HG03558 (cell line): Measurements from ENCODE around the gene IPO7.

ENCODE experiments used
- ATAC-seq: cut with Tn5 transposase; IDR thresholded peaks from one replicate; pipeline ENCODE4 v1.9.1; 2021; ENCODE audit warnings: moderate number of reproducible peaks; ENCODE audit not compliant: unreplicated experiment; ENCODE audit errors: extremely low read depth

Gene IPO7

GRCh38 chr11:9489080-9489765, 104.8 kb downstream of the IPO7 start:
- no peak for ATAC-seq

- no peak for ATAC-seq
Observed at GRCh38 chr11:9490376-9490775, 105.9 kb downstream of the IPO7 start.

- ATAC-seq, result no peak
Observed at GRCh38 chr11:9493492-9493891, 109.0 kb downstream of the IPO7 start.

- ATAC-seq, result no peak
Observed at GRCh38 chr11:9494316-9494715, 109.9 kb downstream of the IPO7 start.

GRCh38 chr11:9495803-9496514, 111.5 kb downstream of the IPO7 start:
- ATAC-seq, result no peak
